Left forelimb (tissue), 1 donor: ENCODE data around the gene RORB.
A peak's percentile ranks its signal among the peaks of the same experiment; 100 is the strongest.

Source experiments
- DNase-seq: peaks from one replicate; pipeline ENCODE4 v3.0.0-alpha.2; 2018; ENCODE audit warnings: low spot score

The RORB gene

GRCh38 chr9:74496819-74497747 lies at the start of gene RORB:
Gene RORB (plus strand): TSS chr9:74497335. CDS start chr9:74497977, 642 bp downstream.
- DNase-seq, result peak; percentile 83

- DNase-seq, result no peak
Measured at GRCh38 chr9:74447451-74448193, 49.5 kb upstream of the RORB start.

GRCh38 chr9:74449060-74449459 lies 48.1 kb upstream of the RORB start:
- no peak for DNase-seq

DNA sequence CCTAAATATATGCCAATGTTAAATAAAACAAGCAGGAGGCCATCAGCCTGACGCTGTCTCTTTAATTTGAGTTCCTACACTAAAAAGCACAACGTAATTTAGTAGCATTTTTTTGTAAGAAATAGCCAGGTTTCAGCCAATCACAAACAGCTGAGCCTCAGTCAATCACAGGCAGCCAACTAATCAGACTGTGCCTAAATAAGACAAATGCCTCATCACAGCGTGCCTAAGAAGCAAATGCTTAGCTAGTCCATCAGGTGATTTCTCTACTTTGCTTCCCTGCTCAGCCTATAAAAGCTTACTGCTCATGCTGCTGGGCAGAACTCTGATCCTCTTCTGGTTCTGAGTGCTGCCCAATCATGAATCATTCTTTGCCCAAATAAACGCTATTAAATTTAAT lies 38.3 kb upstream of the RORB start:
- no peak for DNase-seq

DNA sequence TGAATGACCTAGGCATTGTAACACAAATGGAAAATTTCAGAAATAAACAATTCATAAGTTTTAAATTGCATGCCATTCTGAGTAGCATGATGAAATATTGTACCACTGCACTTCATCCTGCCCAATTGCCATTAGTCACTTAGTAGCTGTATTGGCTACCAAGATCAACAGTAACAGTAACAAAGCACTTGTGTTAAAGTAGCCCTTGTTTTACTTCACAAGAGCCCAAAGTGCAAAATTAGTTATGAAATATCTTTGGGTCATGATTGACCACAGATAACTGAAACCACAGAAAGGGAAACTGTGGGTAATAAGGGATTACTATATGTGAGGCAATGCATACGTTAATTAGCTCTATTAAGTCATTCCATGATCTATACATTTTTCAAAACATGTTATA lies 33.3 kb upstream of the RORB start:
- DNase-seq, result no peak

DNA sequence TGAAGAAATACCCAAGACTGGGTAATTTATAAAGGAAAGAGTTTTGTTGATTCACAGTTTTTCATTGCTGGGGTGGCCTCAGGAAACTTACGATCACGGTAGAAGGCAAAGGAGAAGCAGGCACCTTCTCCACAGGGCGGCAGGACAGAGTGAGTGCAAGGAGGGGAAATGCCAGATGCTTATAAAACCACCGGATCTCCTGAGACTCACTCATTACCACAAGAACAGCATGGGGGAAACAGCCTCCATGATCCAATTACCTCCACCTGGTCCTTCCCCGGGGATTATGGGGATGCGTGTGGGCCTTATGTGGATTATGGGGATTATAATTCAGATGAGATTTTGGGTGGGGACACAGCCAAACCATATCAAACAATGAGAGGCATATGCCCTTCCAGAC lies 18.5 kb upstream of the RORB start:
- DNase-seq, result no peak

GRCh38 chr9:74479711-74480110 lies 17.4 kb upstream of the RORB start:
- DNase-seq, result no peak

DNA sequence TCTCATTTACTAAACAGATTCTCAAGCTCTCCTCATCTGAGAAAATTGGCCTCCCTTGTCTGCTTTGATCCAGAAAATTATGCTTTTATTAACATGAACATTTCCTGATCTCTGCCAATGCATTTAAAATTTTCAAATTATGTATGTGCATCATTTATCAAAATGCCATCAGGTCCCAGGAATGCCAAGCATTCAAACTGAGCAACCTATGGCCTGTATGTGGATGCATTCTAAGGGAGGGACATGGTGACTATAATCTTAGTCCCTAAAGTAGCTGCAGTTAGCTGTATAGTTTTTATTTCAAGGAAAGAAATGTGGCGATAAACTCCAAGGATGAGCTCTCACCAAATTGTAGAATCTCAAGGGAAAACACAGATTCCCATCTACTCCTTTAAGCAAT lies 9.7 kb upstream of the RORB start:
- DNase-seq, result no peak

GRCh38 chr9:74493512-74493911 lies 3.6 kb upstream of the RORB start:
- DNase-seq, result no peak

DNA sequence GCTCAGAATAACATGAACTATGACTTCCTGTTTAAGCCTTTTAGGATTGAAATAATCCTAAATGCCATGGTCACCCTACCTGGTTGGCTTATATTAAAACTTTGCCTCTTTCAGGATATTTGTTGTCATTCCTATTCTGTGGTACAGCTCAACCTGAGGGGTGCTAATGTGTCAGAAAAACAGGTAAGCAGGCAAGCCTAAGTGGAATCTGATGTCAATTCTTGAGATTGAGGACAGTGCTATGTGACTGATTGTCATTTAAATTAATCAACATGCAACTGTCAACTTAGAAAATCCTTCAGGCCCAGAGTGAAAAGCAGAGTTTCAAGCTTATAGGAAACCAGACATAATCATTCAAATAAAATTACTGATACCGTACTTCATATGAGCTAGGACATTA lies 2.6 kb upstream of the RORB start:
- DNase-seq, result no peak

GRCh38 chr9:74496406-74496805 lies 729 bp upstream of the RORB start:
- DNase-seq, result no peak

DNA sequence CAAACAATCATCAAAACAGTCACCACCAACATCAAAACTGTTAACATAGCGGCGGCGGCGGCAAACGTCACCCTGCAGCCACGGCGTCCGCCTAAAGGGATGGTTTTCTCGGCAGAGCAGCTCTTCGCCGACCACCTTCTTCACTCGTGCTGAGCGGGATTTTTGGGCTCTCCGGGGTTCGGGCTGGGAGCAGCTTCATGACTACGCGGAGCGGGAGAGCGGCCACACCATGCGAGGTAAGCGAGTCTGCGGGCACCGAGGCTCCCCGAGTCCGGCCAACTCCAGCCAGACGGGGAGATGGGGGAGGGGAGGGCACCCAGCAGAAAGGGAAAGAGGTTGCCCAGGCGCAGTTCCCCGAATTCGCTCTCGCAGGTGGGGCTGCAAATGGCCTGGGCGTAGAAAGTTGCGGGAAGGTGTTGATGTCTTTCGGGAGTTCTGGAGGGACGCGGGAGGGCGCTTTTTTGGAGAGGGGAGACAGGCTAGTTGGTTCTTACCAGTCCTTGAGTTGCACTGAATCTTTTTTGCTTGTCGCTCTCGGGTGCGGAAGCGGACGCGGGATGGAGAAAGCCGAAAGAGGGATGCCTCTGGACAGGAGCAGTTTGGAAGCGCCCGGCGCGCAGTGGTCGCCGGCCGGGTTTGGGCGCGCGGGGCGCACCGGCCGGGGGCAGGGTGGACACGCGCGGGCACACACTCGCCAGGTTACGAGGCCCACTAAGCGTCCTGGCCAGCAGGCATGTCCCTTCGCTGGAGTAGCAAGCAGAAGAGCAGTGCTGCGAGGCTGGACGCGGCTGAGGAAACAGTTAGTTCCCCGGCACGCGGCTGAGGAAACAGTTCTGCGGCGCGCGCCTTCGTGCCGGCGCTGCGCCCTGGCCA lies 849 bp downstream of the RORB start:
- no peak for DNase-seq

DNA sequence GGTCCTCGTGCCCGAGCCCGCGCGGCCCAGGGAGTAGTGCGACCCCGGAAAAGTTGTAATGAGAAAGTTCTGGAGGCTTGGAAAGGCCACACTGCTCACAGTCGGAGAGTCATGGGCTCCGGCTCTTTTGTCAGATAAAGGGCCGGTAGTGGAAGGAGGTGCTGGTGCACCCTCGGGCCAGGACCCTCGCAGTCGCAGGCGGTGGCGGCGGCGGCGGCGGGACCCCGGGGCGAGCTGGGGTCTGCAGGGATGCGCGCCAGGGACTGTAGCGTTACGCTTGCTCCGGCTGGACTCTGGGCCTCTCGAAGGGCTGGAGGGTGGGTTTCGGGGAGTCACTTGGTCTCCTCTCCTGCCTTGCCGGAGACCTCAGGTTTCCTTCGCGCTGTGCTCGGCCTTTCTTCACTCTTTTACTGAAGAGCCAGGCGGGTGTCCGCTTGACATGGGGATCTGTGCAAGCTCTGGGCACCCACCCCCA lies 1.5 kb downstream of the RORB start:
- DNase-seq, result no peak

GRCh38 chr9:74499111-74499601 lies 2.0 kb downstream of the RORB start:
- no peak for DNase-seq

DNA sequence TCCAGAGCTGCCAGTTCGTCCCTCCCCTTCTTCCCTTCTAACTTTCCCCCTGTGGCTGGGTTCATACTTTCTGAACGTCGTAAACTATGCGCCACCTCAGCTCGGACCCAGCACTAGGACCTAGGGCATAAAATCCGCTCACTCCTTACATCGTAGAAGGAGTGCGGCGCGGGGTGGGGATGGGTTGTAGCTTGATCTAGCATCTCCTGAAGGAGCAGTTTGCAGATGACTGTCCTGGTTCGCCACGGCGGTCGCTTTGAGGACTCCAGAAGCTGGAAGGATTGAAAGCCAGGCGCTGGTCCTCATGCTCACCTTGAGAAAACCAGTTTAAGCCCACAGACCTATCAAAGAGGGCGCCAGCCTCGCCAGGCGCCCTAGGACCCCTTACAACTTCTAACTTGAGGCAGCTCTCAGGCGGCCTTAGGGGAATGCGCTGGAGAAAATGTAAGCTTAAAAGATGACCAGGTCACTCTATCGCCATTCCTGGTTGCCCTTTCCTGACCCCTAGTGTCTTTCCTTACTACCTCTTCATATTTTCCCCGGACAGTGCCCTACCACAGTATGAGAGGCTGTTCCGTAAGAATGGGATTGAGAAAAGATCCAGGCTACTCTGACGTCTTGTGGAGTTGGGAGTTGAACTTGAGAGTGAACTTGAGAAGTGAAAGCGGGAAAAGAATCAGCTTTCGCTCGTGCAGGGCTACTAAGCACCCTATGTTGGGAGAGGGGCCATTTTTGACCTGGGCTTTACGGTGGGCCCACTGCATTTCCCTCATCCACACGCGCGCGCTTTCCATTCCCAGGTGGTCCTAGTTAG lies 2.8 kb downstream of the RORB start:
- no peak for DNase-seq

GRCh38 chr9:74500584-74500924 lies 3.4 kb downstream of the RORB start:
- no peak for DNase-seq

DNA sequence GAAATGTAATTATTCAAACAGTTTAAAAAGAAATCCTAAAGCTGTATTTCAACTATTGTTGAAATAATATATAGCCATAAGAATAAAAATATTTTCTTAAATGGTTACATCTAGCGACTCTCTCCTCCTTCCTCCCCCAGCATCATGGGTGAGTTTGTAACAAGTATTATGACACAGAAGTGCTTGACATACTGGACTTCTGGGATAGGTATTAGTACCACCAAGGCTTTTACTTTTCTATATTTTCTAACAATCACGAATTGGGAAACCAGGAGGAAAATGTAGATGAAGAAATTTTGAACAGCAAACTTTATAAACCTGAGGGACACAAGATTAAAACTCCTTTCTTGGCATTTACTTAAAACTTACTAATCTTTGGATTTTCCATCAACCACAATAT lies 4.4 kb downstream of the RORB start:
- no peak for DNase-seq

GRCh38 chr9:74503219-74503618 lies 6.1 kb downstream of the RORB start:
- no peak for DNase-seq

GRCh38 chr9:74503666-74504065 lies 6.5 kb downstream of the RORB start:
- DNase-seq, result no peak

DNA sequence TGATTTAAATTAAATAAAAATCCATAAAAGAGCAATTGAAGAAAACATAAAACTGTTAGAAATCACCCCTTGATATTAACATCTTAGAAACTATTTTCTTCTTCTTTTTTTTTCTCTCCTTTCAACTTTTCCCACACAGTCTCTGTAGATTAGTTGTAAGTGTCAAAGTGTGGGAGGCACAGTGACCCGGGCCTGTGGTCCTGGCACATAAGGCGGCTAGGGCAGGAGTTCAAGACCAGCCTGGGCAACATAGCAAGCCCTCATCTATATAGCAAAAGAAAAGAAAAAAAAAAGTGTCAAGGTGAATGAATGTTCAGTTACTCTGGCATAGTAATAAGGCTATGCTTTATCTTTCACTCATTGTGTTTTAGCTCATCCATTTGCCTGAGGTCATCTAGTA lies 14.2 kb downstream of the RORB start:
- DNase-seq, result no peak

- DNase-seq, result no peak
Measured at GRCh38 chr9:74512416-74512815, 15.3 kb downstream of the RORB start.
